Liver (tissue), 9 donors: ENCODE data around the gene SPECC1. TPM values are rescaled to one million over a fixed set of nuclear protein-coding genes. Genes with fewer than 3 reads are reported as not detected.

ENCODE experiments used
- DNase-seq: peaks from one replicate; pipeline ENCODE4 v3.0.0-alpha.2; 2017; ENCODE audit warnings: low spot score
- H3K27ac ChIP-seq, 2 donors: one replicate each; pipeline ENCODE4 v1.7.0; 2013; ENCODE audit warnings: inconsistent platforms in 2 of 2, low read length in 2 of 2, control low read depth in 1 of 2, low read depth in 1 of 2, mild to moderate bottlenecking in 1 of 2
- H3K27me3 ChIP-seq, 4 donors: one replicate each; pipeline versions ENCODE4 v1.6.1 to v1.7.0; 2013; ENCODE audit warnings: low read length in 3 of 4, inconsistent platforms in 1 of 4, mild to moderate bottlenecking in 1 of 4, moderate library complexity in 1 of 4; ENCODE audit not compliant: control insufficient read depth in 4 of 4, insufficient read depth in 4 of 4
- H3K36me3 ChIP-seq, 4 donors: one replicate each; pipeline versions ENCODE4 v1.6.1 to v1.7.0; 2013; ENCODE audit warnings: low read length in 3 of 4, mild to moderate bottlenecking in 3 of 4, low read depth in 1 of 4, moderate library complexity in 1 of 4; ENCODE audit not compliant: control insufficient read depth in 4 of 4, insufficient read depth in 3 of 4
- H3K4me1 ChIP-seq, 4 donors: one replicate each; pipeline versions ENCODE4 v1.6.1 to v1.7.0; 2013; ENCODE audit warnings: low read length in 3 of 4, mild to moderate bottlenecking in 3 of 4, moderate library complexity in 1 of 4; ENCODE audit not compliant: control insufficient read depth in 4 of 4, insufficient read depth in 4 of 4
- H3K4me3 ChIP-seq, 3 donors: one replicate each; pipeline versions ENCODE4 v1.6.1 to v1.7.0; 2013; ENCODE audit warnings: low read length in 3 of 3, control low read depth in 1 of 3, low read depth in 1 of 3, mild to moderate bottlenecking in 1 of 3
- H3K9ac ChIP-seq, 2 donors: one replicate each; pipeline ENCODE4 v1.7.0; 2013; ENCODE audit warnings: low read length in 2 of 2, mild to moderate bottlenecking in 2 of 2, moderate library complexity in 2 of 2, control low read depth in 1 of 2, low read depth in 1 of 2
- H3K9me3 ChIP-seq, 4 donors: one replicate each; pipeline versions ENCODE4 v1.6.1 to v1.7.0; 2013; ENCODE audit warnings: low read length in 3 of 4; ENCODE audit not compliant: control insufficient read depth in 4 of 4
- CTCF ChIP-seq: fragments of 150-350 bp; IDR thresholded peaks from 2 replicates; pipeline ENCODE4 v1.5.1; 2017; ENCODE audit warnings: improper control_type of control experiment, low read depth, low read length; ENCODE audit not compliant: missing input control
- FOXA1 ChIP-seq: IDR thresholded peaks from 2 replicates; pipeline ENCODE4 v1.6.1; 2016; ENCODE audit warnings: antibody characterized with exemption
- GABPA ChIP-seq, 2 donors: IDR thresholded peaks in 1 of 2; conservative IDR thresholded peaks in 1 of 2; 2 replicates each; pipeline ENCODE4 v1.6.1; 2016; ENCODE audit warnings: antibody characterized with exemption in 2 of 2, mild to moderate bottlenecking in 1 of 2, moderate library complexity in 1 of 2
- HNF4A ChIP-seq, 2 donors: conservative IDR thresholded peaks; 2 replicates each; pipeline ENCODE4 v1.6.1; 2016; ENCODE audit warnings: antibody characterized with exemption in 2 of 2, mild to moderate bottlenecking in 2 of 2
- HNF4G ChIP-seq: IDR thresholded peaks from 2 replicates; pipeline ENCODE4 v1.6.1; 2016; ENCODE audit warnings: antibody characterized with exemption
- JUND ChIP-seq, 2 donors: IDR thresholded peaks; 2 replicates each; pipeline ENCODE4 v1.6.1; 2016; ENCODE audit warnings: antibody characterized with exemption in 2 of 2
- NR2F2 ChIP-seq: IDR thresholded peaks from 2 replicates; pipeline ENCODE4 v1.6.1; 2016; ENCODE audit warnings: antibody characterized with exemption
- RAD21 ChIP-seq, 2 donors: IDR thresholded peaks; 2 replicates each; pipeline ENCODE4 v1.6.1; 2016; ENCODE audit warnings: antibody characterized with exemption in 2 of 2, mild to moderate bottlenecking in 2 of 2
- RXRA ChIP-seq, 2 donors: IDR thresholded peaks; 2 replicates each; pipeline ENCODE4 v1.6.1; 2017 to 2018; ENCODE audit warnings: antibody characterized with exemption in 2 of 2, mild to moderate bottlenecking in 1 of 2
- SP1 ChIP-seq: IDR thresholded peaks from 2 replicates; pipeline ENCODE4 v1.6.1; 2018; ENCODE audit warnings: antibody characterized with exemption, mild to moderate bottlenecking
- TAF1 ChIP-seq: conservative IDR thresholded peaks from 2 replicates; pipeline ENCODE4 v1.6.1; 2016; ENCODE audit warnings: antibody characterized with exemption, mild to moderate bottlenecking
- YY1 ChIP-seq: IDR thresholded peaks from 2 replicates; pipeline ENCODE4 v1.6.1; 2016; ENCODE audit warnings: antibody characterized with exemption, mild to moderate bottlenecking
- WGBS: extraction: QIAGEN DNeasy Blood & Tissue Kit; methylation state at CpG from one replicate; pipeline ENCODE4 v1.1.7; 2013; 5-methylcytosine and 5-hydroxymethylcytosine counted together
- polyA plus RNA-seq, 2 donors: library from polyadenylated mRNA; stranded (reverse) in 1 of 2; unstranded in 1 of 2; fragments of 200-250 nt in 1 of 2; fragments of >200 nt in 1 of 2; fragmentation: Nextera tagmentation in 1 of 2; extraction: Ambion mirVana in 1 of 2; gene quantifications; one replicate each; pipeline versions ENCODE4 v1.2.1 to v1.2.3, GENCODE V29; 2013 to 2015
- total RNA-seq, 2 donors: library from RNA; depleted of rRNA; stranded (reverse); fragments of >200 nt; gene quantifications; one replicate each; pipeline ENCODE4 v1.2.3, GENCODE V29; 2014
- TF ChIP-seq, protein P1 (sequence below): IDR thresholded peaks from 2 replicates; pipeline ENCODE4 v1.6.1; 2016; ENCODE audit warnings: antibody characterized with exemption
- TF ChIP-seq, protein P2 (sequence below): IDR thresholded peaks from 2 replicates; pipeline ENCODE4 v1.6.1; 2016; ENCODE audit warnings: antibody characterized with exemption
- TF ChIP-seq, protein P3 (sequence below): IDR thresholded peaks from 2 replicates; pipeline ENCODE4 v1.6.1; 2016; ENCODE audit warnings: antibody characterized with exemption
- donor health status: healthy.
- donor health status: healthy.
- donor health status: healthy.
- donor health status: healthy.
- donor health status: healthy.

SPECC1 gene
- total and polyA plus RNA-seq, 4 donors: 0.36 to 70.3 (median 1.8) TPM

DNA sequence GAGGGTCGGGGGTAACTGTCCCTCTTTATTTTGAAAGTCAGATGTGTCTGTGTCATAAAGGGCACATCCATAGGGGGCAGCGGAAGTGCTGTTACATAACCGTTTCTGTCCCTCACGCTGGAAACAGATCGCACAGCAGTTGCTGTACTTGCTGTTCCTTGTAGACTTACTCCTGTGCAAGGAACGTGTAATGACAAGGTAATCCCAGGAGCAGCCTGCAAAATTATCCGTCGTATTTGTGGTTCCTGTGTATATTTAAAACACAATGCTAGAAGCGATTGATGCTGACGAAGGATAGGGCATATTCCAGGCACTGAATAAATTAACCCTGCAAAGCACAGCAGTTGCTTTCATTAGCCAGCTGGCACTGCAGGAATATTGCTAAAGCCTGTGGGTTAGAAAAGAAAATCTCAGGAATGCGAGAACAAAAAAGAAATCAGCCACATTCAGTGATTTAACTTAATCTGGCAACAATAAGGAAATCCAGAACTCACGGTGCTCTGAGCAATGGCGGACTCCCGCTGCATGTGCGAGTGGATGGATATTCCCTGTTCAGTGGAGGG is 76.2 kb downstream of the SPECC1 start:
- Histone ChIP-seq H3K27me3 (no peaks in the 10 kb centered on the region), H3K36me3 (no peaks in the 10 kb centered on the region), H3K9me3 (no peaks in the 10 kb centered on the region), H3K27ac (no peak overlapping the region), H3K4me1 (no peaks in the 10 kb centered on the region), H3K9ac (no peak overlapping the region), H3K4me3 (no peak overlapping the region)
- WGBS: 81% methylated on average over 15 of the region's 15 CpGs
- no peak for DNase-seq
- TF ChIP-seq JUND (IDR thresholded peaks at IDR 0.05) (no peak), SP1 (no peak), FOXA1 (no peak), RXRA (IDR thresholded peaks at IDR 0.05) (no peak), HNF4G (no peak), TAF1 (no peak), HNF4A (conservative IDR thresholded peaks at IDR 0.05) (no peak)
- TF ChIP-seq, protein P1, sequence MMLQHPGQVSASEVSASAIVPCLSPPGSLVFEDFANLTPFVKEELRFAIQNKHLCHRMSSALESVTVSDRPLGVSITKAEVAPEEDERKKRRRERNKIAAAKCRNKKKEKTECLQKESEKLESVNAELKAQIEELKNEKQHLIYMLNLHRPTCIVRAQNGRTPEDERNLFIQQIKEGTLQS: no peak

DNA sequence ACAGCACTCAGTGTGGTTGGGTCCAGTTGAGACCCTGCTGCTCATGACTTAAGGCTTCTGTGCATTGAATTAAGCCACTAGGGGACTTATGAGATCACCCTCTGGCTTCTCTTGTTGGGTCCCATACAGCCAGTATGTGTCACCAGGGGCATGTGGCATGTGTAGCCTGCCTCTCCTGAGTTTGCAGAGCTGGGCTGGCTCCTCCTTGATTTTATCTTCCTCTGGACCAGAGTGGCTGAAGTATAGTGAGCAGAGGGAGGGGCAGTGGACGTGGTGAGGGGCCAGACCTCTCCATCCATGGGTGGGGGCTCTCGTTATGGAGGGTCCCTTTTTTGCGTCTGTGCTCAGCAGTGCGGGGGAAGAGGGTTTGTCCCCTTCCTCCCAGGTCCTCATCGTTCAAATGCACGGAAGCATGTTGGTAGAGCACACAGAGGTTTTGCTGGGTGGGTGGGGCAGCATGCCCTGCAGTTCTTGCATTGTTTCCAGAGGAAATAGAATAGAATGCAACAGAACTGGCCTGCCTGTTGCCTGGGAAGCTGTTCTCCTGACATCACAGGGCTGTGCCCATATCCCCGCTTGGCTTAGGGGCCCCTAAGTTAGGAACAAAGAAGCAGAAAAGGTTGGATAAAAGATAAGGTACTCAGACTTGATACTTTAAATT is 77.4 kb downstream of the SPECC1 start:
- Histone ChIP-seq H3K27ac (no peak overlapping the region), H3K9me3 (no peaks in the 10 kb centered on the region), H3K4me1 (no peaks in the 10 kb centered on the region), H3K27me3 (no peaks in the 10 kb centered on the region), H3K9ac (no peak overlapping the region), H3K36me3 (no peaks in the 10 kb centered on the region), H3K4me3 (no peak overlapping the region)
- DNase-seq: no peak
- no peak for TF ChIP-seq RXRA (IDR thresholded peaks at IDR 0.05)
- WGBS: 79% methylated on average over 7 of the region's 7 CpGs

DNA sequence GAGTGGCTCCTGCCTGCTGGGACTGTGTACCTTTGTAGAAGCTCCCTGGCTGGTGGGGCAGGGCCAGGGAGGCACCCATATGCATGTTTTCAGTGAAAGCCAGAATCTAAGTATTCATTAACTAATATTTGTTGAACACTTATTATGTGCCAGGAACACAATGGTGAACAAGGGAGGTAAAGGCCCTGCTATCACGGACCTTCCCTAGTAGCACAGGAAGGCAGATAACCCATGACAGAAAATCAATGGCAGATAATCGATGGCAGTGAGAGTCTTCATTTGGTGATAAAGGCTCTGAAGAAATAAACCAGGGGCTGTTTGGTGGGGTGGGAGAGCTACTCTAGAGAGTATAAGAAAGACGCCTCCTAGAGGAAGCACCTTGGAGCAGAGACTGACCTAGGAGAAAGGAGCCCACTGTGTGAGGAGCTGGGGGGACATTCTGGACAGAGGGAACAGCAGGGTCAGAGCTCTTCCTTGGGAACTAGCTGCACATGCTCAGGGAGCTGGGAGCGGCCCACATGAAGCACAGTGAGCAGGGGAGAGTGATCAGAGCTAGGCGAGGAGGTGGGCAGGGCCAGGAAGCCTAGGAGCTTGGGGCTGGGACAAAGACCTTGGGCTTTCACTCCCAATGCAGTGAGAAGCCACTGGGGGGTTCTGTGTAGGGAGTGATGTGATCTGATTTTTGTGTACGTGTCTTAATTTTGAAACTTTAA is 78.5 kb downstream of the SPECC1 start:
- no peak overlapping the region for H3K9ac ChIP-seq
- 65% methylated on average over 6 of the region's 6 CpGs for WGBS
- no peak overlapping the region for H3K4me3 ChIP-seq
- H3K36me3 ChIP-seq: no peaks in the 10 kb centered on the region
- no peaks in the 10 kb centered on the region for H3K4me1 ChIP-seq
- no peak for TF ChIP-seq SP1
- no peak for TF ChIP-seq JUND (IDR thresholded peaks at IDR 0.05)
- no peaks in the 10 kb centered on the region for H3K9me3 ChIP-seq
- H3K27me3 ChIP-seq: no peaks in the 10 kb centered on the region
- DNase-seq: no peak
- no peak overlapping the region for H3K27ac ChIP-seq

GRCh38 chr17:20089756-20090547 is 80.8 kb downstream of the SPECC1 start:
- DNase-seq: no peak
- Histone ChIP-seq H3K9me3 (no peaks in the 10 kb centered on the region), H3K27ac (no peak overlapping the region), H3K36me3 (no peaks in the 10 kb centered on the region), H3K9ac (no peak overlapping the region), H3K4me3 (no peak overlapping the region), H3K4me1 (no peaks in the 10 kb centered on the region), H3K27me3 (peaks cover 0 to 4% (median 0%) of the 10 kb centered on the region in 4 donors)
- 79% methylated on average over 15 of the region's 15 CpGs for WGBS
- TF ChIP-seq, protein P2, sequence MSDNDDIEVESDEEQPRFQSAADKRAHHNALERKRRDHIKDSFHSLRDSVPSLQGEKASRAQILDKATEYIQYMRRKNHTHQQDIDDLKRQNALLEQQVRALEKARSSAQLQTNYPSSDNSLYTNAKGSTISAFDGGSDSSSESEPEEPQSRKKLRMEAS: no peak
- TF ChIP-seq HNF4A (conservative IDR thresholded peaks at IDR 0.05) (no peak), TAF1 (no peak), YY1 (no peak), CTCF (no peak), RXRA (IDR thresholded peaks at IDR 0.05) (no peak), HNF4G (no peak), RAD21 (IDR thresholded peaks at IDR 0.05) (no peak), NR2F2 (no peak), FOXA1 (no peak), GABPA (IDR thresholded peaks at IDR 0.05 in 1 of 2, conservative IDR thresholded peaks at IDR 0.05 in 1 of 2) (no peak)
- TF ChIP-seq, protein P3, sequence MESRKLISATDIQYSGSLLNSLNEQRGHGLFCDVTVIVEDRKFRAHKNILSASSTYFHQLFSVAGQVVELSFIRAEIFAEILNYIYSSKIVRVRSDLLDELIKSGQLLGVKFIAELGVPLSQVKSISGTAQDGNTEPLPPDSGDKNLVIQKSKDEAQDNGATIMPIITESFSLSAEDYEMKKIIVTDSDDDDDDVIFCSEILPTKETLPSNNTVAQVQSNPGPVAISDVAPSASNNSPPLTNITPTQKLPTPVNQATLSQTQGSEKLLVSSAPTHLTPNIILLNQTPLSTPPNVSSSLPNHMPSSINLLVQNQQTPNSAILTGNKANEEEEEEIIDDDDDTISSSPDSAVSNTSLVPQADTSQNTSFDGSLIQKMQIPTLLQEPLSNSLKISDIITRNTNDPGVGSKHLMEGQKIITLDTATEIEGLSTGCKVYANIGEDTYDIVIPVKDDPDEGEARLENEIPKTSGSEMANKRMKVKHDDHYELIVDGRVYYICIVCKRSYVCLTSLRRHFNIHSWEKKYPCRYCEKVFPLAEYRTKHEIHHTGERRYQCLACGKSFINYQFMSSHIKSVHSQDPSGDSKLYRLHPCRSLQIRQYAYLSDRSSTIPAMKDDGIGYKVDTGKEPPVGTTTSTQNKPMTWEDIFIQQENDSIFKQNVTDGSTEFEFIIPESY: no peak
